Measurements from ENCODE around the gene ZAR1.
"Not testable (repeated sequence)": the region's sequence is repeated elsewhere in the genome, so short reads cannot be mapped to it uniquely, and the experiment has no call there.

GRCh38 chr4:48440914-48441313 is 49.1 kb upstream of the ZAR1 start:
- not testable (repeated sequence) for TF ChIP-seq CTCF (conservative IDR thresholded peaks at IDR 0.05); EZH2 (IDR thresholded peaks at IDR 0.05; ENCODE audit: low read depth)
